ENCODE measurements around the gene MEST.

DNA sequence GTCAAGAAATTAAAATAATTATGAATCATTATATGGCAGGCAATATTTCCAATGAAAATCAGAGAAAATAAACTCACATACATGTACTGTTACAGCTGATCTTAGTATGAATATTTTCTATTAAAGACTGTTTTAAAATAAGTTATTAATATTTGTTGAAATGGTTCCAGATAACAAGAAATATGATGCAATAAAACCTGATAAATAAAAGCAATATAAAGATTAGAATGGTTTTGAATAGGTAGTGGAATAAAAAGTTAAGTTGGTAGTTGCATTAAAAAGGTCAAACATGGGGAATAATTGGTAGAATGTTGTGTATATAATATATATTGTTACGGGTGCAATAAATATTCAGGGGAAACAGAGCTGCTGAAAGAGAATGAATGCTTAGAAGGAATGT lies 52.5 kb downstream of the MEST start:
- TF ChIP-seq, protein P1, sequence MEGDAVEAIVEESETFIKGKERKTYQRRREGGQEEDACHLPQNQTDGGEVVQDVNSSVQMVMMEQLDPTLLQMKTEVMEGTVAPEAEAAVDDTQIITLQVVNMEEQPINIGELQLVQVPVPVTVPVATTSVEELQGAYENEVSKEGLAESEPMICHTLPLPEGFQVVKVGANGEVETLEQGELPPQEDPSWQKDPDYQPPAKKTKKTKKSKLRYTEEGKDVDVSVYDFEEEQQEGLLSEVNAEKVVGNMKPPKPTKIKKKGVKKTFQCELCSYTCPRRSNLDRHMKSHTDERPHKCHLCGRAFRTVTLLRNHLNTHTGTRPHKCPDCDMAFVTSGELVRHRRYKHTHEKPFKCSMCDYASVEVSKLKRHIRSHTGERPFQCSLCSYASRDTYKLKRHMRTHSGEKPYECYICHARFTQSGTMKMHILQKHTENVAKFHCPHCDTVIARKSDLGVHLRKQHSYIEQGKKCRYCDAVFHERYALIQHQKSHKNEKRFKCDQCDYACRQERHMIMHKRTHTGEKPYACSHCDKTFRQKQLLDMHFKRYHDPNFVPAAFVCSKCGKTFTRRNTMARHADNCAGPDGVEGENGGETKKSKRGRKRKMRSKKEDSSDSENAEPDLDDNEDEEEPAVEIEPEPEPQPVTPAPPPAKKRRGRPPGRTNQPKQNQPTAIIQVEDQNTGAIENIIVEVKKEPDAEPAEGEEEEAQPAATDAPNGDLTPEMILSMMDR (IDR thresholded peaks at IDR 0.05) = no peak
- TF ChIP-seq POLR2A (IDR thresholded peaks at IDR 0.05) = no peak

Measured in right lobe of liver (tissue), 4 donors.